HepG2 (cell line): ENCODE data around the gene DUSP9. TPM values are rescaled to one million over a fixed set of nuclear protein-coding genes. Genes with fewer than 3 reads are reported as not detected.

Source experiments
- ATAC-seq: fragments of 200-7000 bp; cut with Tn5 transposase; 3 replicates; pipeline ENCODE4 v1.9.1; 2020; ENCODE audit warnings: mild to moderate bottlenecking, moderate library complexity
- BruUV-seq: library from RNA; stranded (reverse); fragments of 400-500 nt; replicated peaks from 2 replicates; lab custom pipeline; 2021; lab: Mats Ljungman, UMichigan
- CTCF ChIA-PET: fragments of 300-600 bp; formaldehyde crosslinking; extraction: SDS; loops from one replicate; lab custom pipeline; 2021; ENCODE audit warnings: low total read pairs, inconsistent platforms, low intra/inter-chr PET ratio; lab: Yijun Ruan, JAX
- POLR2A ChIA-PET: fragments of 350-600 bp; sonication (Branson Sonifier 250); formaldehyde crosslinking; loops from one replicate; lab custom pipeline; 2020; ENCODE audit warnings: antibody characterized with exemption, inconsistent platforms; lab: Yijun Ruan, JAX
- DNase-seq: peaks from one replicate; pipeline ENCODE4 v3.0.0-alpha.2; 2015; ENCODE audit warnings: low spot score
- FAIRE-seq: peaks from 3 replicates; lab custom pipeline; 2011; peaks lifted over from hg19 to GRCh38; lab: Jason Lieb, UNC
- H2AFZ ChIP-seq: one replicate; pipeline ENCODE4 v1.6.1; 2011; ENCODE audit warnings: low read length, inconsistent platforms
- H3K27ac ChIP-seq: fragments of 300-600 bp; 3 replicates; pipeline ENCODE4 v1.8.0; 2011; ENCODE audit warnings: mixed run types, mild to moderate bottlenecking, mixed read lengths, low read length, inconsistent platforms; ENCODE audit not compliant: insufficient read depth; ENCODE audit errors: extremely low read length
- H3K27me3 ChIP-seq, 2 experiments: fragments of 200-600 bp in 1 of 2; 2 replicates in 1 of 2; 3 replicates in 1 of 2; pipeline versions ENCODE4 v1.6.0 to v1.8.0; 2011; ENCODE audit warnings: low read length in 2 of 2, mild to moderate bottlenecking in 2 of 2, moderate library complexity in 2 of 2, inconsistent platforms in 1 of 2; ENCODE audit not compliant: insufficient read depth in 2 of 2, control insufficient read depth in 1 of 2
- H3K36me3 ChIP-seq, 2 experiments: fragments of 200-600 bp in 1 of 2; replicated peaks in 1 of 2; 2 replicates in 1 of 2; 3 replicates in 1 of 2; pipeline versions ENCODE4 v1.5.1 to v1.8.0; 2011; ENCODE audit warnings: low read length in 2 of 2, inconsistent platforms in 1 of 2; ENCODE audit not compliant: insufficient read depth in 2 of 2, control insufficient read depth in 1 of 2
- H3K4me1 ChIP-seq: 2 replicates; pipeline ENCODE4 v1.5.1; 2012; ENCODE audit warnings: low read length, inconsistent platforms; ENCODE audit not compliant: insufficient read depth
- H3K4me2 ChIP-seq: 2 replicates; pipeline ENCODE4 v1.6.0; 2011; ENCODE audit warnings: low read depth, low read length, inconsistent platforms
- H3K4me3 ChIP-seq, 3 experiments: fragments of 200-600 bp in 1 of 3; sonication (generic), shearing (Covaris generic) in 1 of 3; replicated peaks in 1 of 3; 2 replicates each; pipeline ENCODE4 v1.5.1; 2011 to 2016; ENCODE audit warnings: low read length in 3 of 3, inconsistent platforms in 2 of 3, low read depth in 2 of 3, mild to moderate bottlenecking in 2 of 3, control low read depth in 1 of 3, mixed read lengths in 1 of 3; ENCODE audit not compliant: insufficient read depth in 1 of 3
- H3K79me2 ChIP-seq: one replicate; pipeline ENCODE4 v1.6.1; 2011; ENCODE audit warnings: low read length, inconsistent platforms; ENCODE audit not compliant: insufficient read depth
- H3K9ac ChIP-seq: 2 replicates; pipeline ENCODE4 v1.6.0; 2011; ENCODE audit warnings: mild to moderate bottlenecking, low read depth, low read length, inconsistent platforms; ENCODE audit not compliant: insufficient read depth
- H3K9me3 ChIP-seq: 2 replicates; pipeline ENCODE4 v1.5.1; 2012; ENCODE audit warnings: mild to moderate bottlenecking, low read length
- H4K20me1 ChIP-seq: 2 replicates; pipeline ENCODE4 v1.6.0; 2011; ENCODE audit warnings: inconsistent platforms, mild to moderate bottlenecking, low read length, moderate library complexity; ENCODE audit not compliant: insufficient read depth
- AKAP8 ChIP-seq: sonication (generic); formaldehyde crosslinking; IDR thresholded peaks from 2 replicates; pipeline ENCODE4 v1.5.1; 2020; ENCODE audit warnings: mild to moderate bottlenecking, missing genetic modification reagents
- ARNTL ChIP-seq: sonication (generic); formaldehyde crosslinking; IDR thresholded peaks from 2 replicates; pipeline ENCODE4 v1.4.0; 2020; ENCODE audit warnings: mild to moderate bottlenecking, missing genetic modification reagents
- BRCA1 ChIP-seq: sonication (generic); formaldehyde crosslinking; IDR thresholded peaks from 2 replicates; pipeline ENCODE4 v1.4.0; 2020; ENCODE audit warnings: missing genetic modification reagents
- CREBL2 ChIP-seq: sonication (generic); formaldehyde crosslinking; IDR thresholded peaks from 2 replicates; pipeline ENCODE4 v1.8.1; 2023; ENCODE audit warnings: missing genetic modification reagents, mild to moderate bottlenecking, borderline replicate concordance
- FOXM1 ChIP-seq: sonication (generic); formaldehyde crosslinking; IDR thresholded peaks from 2 replicates; pipeline ENCODE4 v1.5.0; 2020; ENCODE audit warnings: missing genetic modification reagents
- GATA4 ChIP-seq: sonication (generic); IDR thresholded peaks from 2 replicates; pipeline ENCODE4 v1.6.1; 2016; ENCODE audit warnings: antibody characterized with exemption, low read depth, borderline replicate concordance
- HNRNPL ChIP-seq: fragments of 200-400 bp; formaldehyde crosslinking; IDR thresholded peaks from 2 replicates; pipeline ENCODE4 v1.6.1; 2017; ENCODE audit warnings: mild to moderate bottlenecking, low read depth, low read length
- HNRNPLL ChIP-seq: fragments of 200-400 bp; formaldehyde crosslinking; IDR thresholded peaks from 2 replicates; pipeline ENCODE4 v1.6.1; 2017; ENCODE audit warnings: mild to moderate bottlenecking, low read depth, low read length; ENCODE audit not compliant: poor library complexity, severe bottlenecking
- KDM5B ChIP-seq: sonication (generic); formaldehyde crosslinking; IDR thresholded peaks from 2 replicates; pipeline ENCODE4 v1.4.0; 2020; ENCODE audit warnings: missing genetic modification reagents, mild to moderate bottlenecking, borderline replicate concordance
- MTERF4 ChIP-seq: sonication (generic); formaldehyde crosslinking; IDR thresholded peaks from 2 replicates; pipeline ENCODE4 v1.8.0; 2023; ENCODE audit warnings: mild to moderate bottlenecking, missing genetic modification reagents
- PHF8 ChIP-seq: sonication (generic); formaldehyde crosslinking; IDR thresholded peaks from 2 replicates; pipeline ENCODE4 v1.5.0; 2020; ENCODE audit warnings: missing genetic modification reagents
- PITX1 ChIP-seq: sonication (generic); formaldehyde crosslinking; IDR thresholded peaks from 2 replicates; pipeline ENCODE4 v1.5.1; 2020; ENCODE audit warnings: mild to moderate bottlenecking, missing genetic modification reagents
- SALL1 ChIP-seq: sonication (generic); formaldehyde crosslinking; IDR thresholded peaks from 2 replicates; pipeline ENCODE4 v1.8.0; 2022; ENCODE audit warnings: mild to moderate bottlenecking, missing genetic modification reagents
- SMAD9 ChIP-seq: sonication (generic); formaldehyde crosslinking; IDR thresholded peaks from 2 replicates; pipeline ENCODE4 v1.5.1; 2020; ENCODE audit warnings: mild to moderate bottlenecking, missing genetic modification reagents
- ZNF235 ChIP-seq: sonication (generic); formaldehyde crosslinking; IDR thresholded peaks from 2 replicates; pipeline ENCODE4 v1.8.1; 2023; ENCODE audit warnings: mild to moderate bottlenecking, missing genetic modification reagents, borderline replicate concordance
- ZNF326 ChIP-seq: sonication (generic); formaldehyde crosslinking; IDR thresholded peaks from 2 replicates; pipeline ENCODE4 v1.4.0; 2020; ENCODE audit warnings: missing genetic modification reagents, borderline replicate concordance
- ZNF354B ChIP-seq: sonication (generic); formaldehyde crosslinking; IDR thresholded peaks from 2 replicates; pipeline ENCODE4 v1.8.0; 2022; ENCODE audit warnings: mild to moderate bottlenecking, missing genetic modification reagents
- ZNF430 ChIP-seq: sonication (generic); formaldehyde crosslinking; IDR thresholded peaks from 2 replicates; pipeline ENCODE4 v1.9.0; 2021; ENCODE audit warnings: mild to moderate bottlenecking, missing genetic modification reagents
- ZNF691 ChIP-seq: sonication (generic); formaldehyde crosslinking; IDR thresholded peaks from 2 replicates; pipeline ENCODE4 v1.4.0; 2020; ENCODE audit warnings: missing genetic modification reagents, low read depth, mild to moderate bottlenecking, borderline replicate concordance
- ZNF841 ChIP-seq: sonication (generic); formaldehyde crosslinking; IDR thresholded peaks from 2 replicates; pipeline ENCODE4 v1.8.1; 2023; ENCODE audit warnings: missing genetic modification reagents, borderline replicate concordance
- WGBS: methylation state at CpG from one replicate; pipeline ENCODE4 v1.1.6; 2017; ENCODE audit warnings: low lambda C conversion rate; 5-methylcytosine and 5-hydroxymethylcytosine counted together
- in situ Hi-C: cut with HindIII; loops from 2 replicates; pipeline ENCODE4 v1.10.0; 2017; ENCODE audit warnings: low pct_unique_long_range_greater_than_20kb; ENCODE audit not compliant: extremely low pct_ligation_motif_present
- intact Hi-C: fragments of 100-400 bp; cut with micrococcal nuclease; formaldehyde crosslinking; loops from one replicate; pipeline ENCODE4 v1.10.0; 2022; ENCODE audit not compliant: unreplicated experiment
- polyA plus RNA-seq, 8 experiments: library from polyadenylated mRNA; depleted of rRNA in 3 of 8; stranded (reverse) in 7 of 8; unstranded in 1 of 8; fragments of >200 nt; fragmentation: Illumina TruSeq in 4 of 8; extraction: Trizol in 4 of 8; gene quantifications; 2 replicates each; pipeline versions ENCODE4 v1.2.1 to v1.2.3, GENCODE V29; 2011 to 2016; ENCODE audit warnings: low read depth in 4 of 8, missing spikeins in 1 of 8, mixed read lengths in 1 of 8; ENCODE audit not compliant: insufficient read depth in 1 of 8
- total RNA-seq, 5 experiments: library from RNA; depleted of rRNA; stranded (reverse); fragments of >200 nt; fragmentation: Illumina TruSeq; extraction: Trizol; gene quantifications; 2 replicates each; pipeline ENCODE4 v1.2.3, GENCODE V29; 2016; ENCODE audit warnings: low read depth in 1 of 5

DUSP9 gene
- total and polyA plus RNA-seq, 2 of the 13 experiments (the other 11 are each of a cell fraction or from before 2014, with no cell fraction given), result 235 to 435 TPM

GRCh38 chrX:153645921-153646488, 998 bp upstream of the DUSP9 start (continued):
- peak; percentile 30; the same call in 1 of the 2 replicates for TF ChIP-seq ARNTL
- no peak for TF ChIP-seq BRCA1 (CRISPR knock-in tag)
- TF ChIP-seq ZNF691 (CRISPR knock-in tag), result peak; percentile 96
- TF ChIP-seq CREBL2 (CRISPR knock-in tag), result no peak
- TF ChIP-seq AKAP8, result no peak
- TF ChIP-seq GATA4, result peak; percentile 94
- no peak for TF ChIP-seq ZNF354B (CRISPR knock-in tag)
- TF ChIP-seq FOXM1, result no peak

GRCh38 chrX:153647461-153648357, 706 bp downstream of the DUSP9 start:
- Histone ChIP-seq H3K27ac (peak overlapping the region; percentile 79), H3K4me3 (peak overlapping the region; percentile 69 to 79 (median 75); a peak in 5 of 6 replicates), H3K9me3 (no peaks in the 10 kb centered on the region), H4K20me1 (peaks cover 14% of the 10 kb centered on the region; the same call in 1 of the 2 replicates), H3K27me3 (no peaks in the 10 kb centered on the region; a peak in 1 of 5 replicates), H3K4me2 (peak overlapping the region; percentile 88), H3K9ac (peak overlapping the region; percentile 77), H3K4me1 (peaks cover 50% of the 10 kb centered on the region), H3K79me2 (peaks cover 51% of the 10 kb centered on the region), H2AFZ (no peak overlapping the region), H3K36me3 (peaks cover 0 to 3% of the 10 kb centered on the region in 2 experiments; a peak in 1 of 5 replicates)
- DNase-seq (no peak), ATAC-seq (no peak), FAIRE-seq (no peak)
- ChIA-PET POLR2A (interaction anchor here (0.6 to 15.1 kb wide), 7 partner anchors 10 to 80 kb away, joined by 3 to 596 read pairs (median 4); no protein-coding TSS in a partner anchor), CTCF (interaction anchor here (1.3 kb wide), 1 partner anchor 38 kb away, joined by 4 read pairs; no protein-coding TSS in a partner anchor)
- in situ Hi-C loops (loop anchor here (5.0 kb wide), 1 partner anchor 35 kb away; no protein-coding TSS in a partner anchor), intact Hi-C loops (no loop called here)
- BruUV-seq, result no TSS peak
- no CpG with 5 or more reads among the region's 85 CpGs for WGBS
- TF ChIP-seq SALL1 (CRISPR knock-in tag) (0 out of 2 replicates have a peak, but pooled peaks have one; percentile 4), ZNF430 (CRISPR knock-in tag) (peak; percentile 51; the same call in 1 of the 2 replicates), PHF8 (CRISPR knock-in tag) (0 out of 2 replicates have a peak, but pooled peaks have one; percentile 11), ZNF326 (CRISPR knock-in tag) (peak; percentile 86), ZNF841 (CRISPR knock-in tag) (0 out of 2 replicates have a peak, but pooled peaks have one; percentile 8), MTERF4 (CRISPR knock-in tag) (0 out of 2 replicates have a peak, but pooled peaks have one; percentile 20), PITX1 (CRISPR knock-in tag) (peak; percentile 13; the same call in 1 of the 2 replicates), ZNF235 (CRISPR knock-in tag) (0 out of 2 replicates have a peak, but pooled peaks have one; percentile 34), SMAD9 (CRISPR knock-in tag) (no peak), KDM5B (CRISPR knock-in tag) (no peak), HNRNPL (no peak), HNRNPLL (peak; percentile 77)
